CD4-positive, alpha-beta memory T cell (primary cell): ENCODE results near the gene TMEM95. TPM values are rescaled to one million over a fixed set of nuclear protein-coding genes. Genes with fewer than 3 reads are reported as not detected.

Source experiments
- CTCF ChIA-PET: fragments of 350-600 bp; sonication (Branson Sonifier 250); formaldehyde crosslinking; loops from one replicate; lab custom pipeline; 2021; ENCODE audit warnings: inconsistent platforms; ENCODE audit not compliant: partially characterized antibody; lab: Charles Lee
- POLR2A ChIA-PET: fragments of 350-600 bp; sonication (Branson Sonifier 250); formaldehyde crosslinking; loops from one replicate; lab custom pipeline; 2021; ENCODE audit not compliant: partially characterized antibody; lab: Charles Lee
- DNase-seq, 5 donors: peaks; one replicate each; pipeline versions ENCODE4 v3.0.0 to v3.0.0-alpha.2; 2020 to 2022; ENCODE audit warnings: mixed read lengths in 1 of 5
- H3K27ac ChIP-seq: one replicate; pipeline ENCODE4 v1.7.0; 2013; ENCODE audit warnings: low read depth, low read length
- H3K27me3 ChIP-seq: 2 replicates; pipeline ENCODE4 v1.7.0; 2013; ENCODE audit warnings: mild to moderate bottlenecking, low read length, moderate library complexity; ENCODE audit not compliant: insufficient read depth
- H3K36me3 ChIP-seq: 2 replicates; pipeline ENCODE4 v1.7.0; 2013; ENCODE audit warnings: mild to moderate bottlenecking, low read length, moderate library complexity; ENCODE audit not compliant: insufficient read depth
- H3K4me1 ChIP-seq: 2 replicates; pipeline ENCODE4 v1.7.0; 2013; ENCODE audit warnings: mild to moderate bottlenecking, low read length, moderate library complexity; ENCODE audit not compliant: insufficient read depth
- H3K4me3 ChIP-seq, 2 donors: one replicate each; pipeline ENCODE4 v1.7.0; 2013; ENCODE audit warnings: low read length in 2 of 2, mild to moderate bottlenecking in 1 of 2
- H3K9me3 ChIP-seq, 2 donors: one replicate each; pipeline ENCODE4 v1.7.0; 2013; ENCODE audit warnings: low read length in 2 of 2, control low read depth in 1 of 2; ENCODE audit not compliant: control insufficient read depth in 1 of 2
- H3K27ac Mint-ChIP-seq, 7 donors: one replicate each; pipeline ENCODE4 v1.8.0; 2020 to 2021; ENCODE audit warnings: mixed read lengths in 7 of 7, mild to moderate bottlenecking in 6 of 7, inconsistent platforms in 3 of 7, moderate library complexity in 3 of 7
- H3K27me3 Mint-ChIP-seq, 2 donors: one replicate each; pipeline ENCODE4 v1.8.0; 2020 to 2021; ENCODE audit warnings: mixed read lengths in 2 of 2
- H3K36me3 Mint-ChIP-seq, 2 donors: one replicate each; pipeline ENCODE4 v1.8.0; 2020 to 2021; ENCODE audit warnings: mixed read lengths in 2 of 2, inconsistent platforms in 1 of 2, mild to moderate bottlenecking in 1 of 2
- H3K4me1 Mint-ChIP-seq, 4 donors: one replicate each; pipeline ENCODE4 v1.8.0; 2020 to 2021; ENCODE audit warnings: mixed read lengths in 4 of 4, mild to moderate bottlenecking in 1 of 4
- H3K4me3 Mint-ChIP-seq, 8 donors: one replicate each; pipeline ENCODE4 v1.8.0; 2020 to 2021; ENCODE audit warnings: mixed read lengths in 8 of 8, mild to moderate bottlenecking in 7 of 8, moderate library complexity in 6 of 8, inconsistent platforms in 3 of 8
- H3K9me3 Mint-ChIP-seq, 8 donors: one replicate each; pipeline ENCODE4 v1.8.0; 2020 to 2021; ENCODE audit warnings: mixed read lengths in 8 of 8, mild to moderate bottlenecking in 5 of 8, inconsistent platforms in 3 of 8, moderate library complexity in 1 of 8
- intact Hi-C: fragments of 100-400 bp; cut with micrococcal nuclease; formaldehyde crosslinking; loops from one replicate; pipeline ENCODE4 v1.15.1; 2023
- polyA plus RNA-seq, 2 donors: library from polyadenylated mRNA; unstranded; fragments of 300-500 nt; fragmentation: Illumina TruSeq; gene quantifications; one replicate each; pipeline ENCODE4 v1.2.3, GENCODE V29; 2021
- total RNA-seq, 2 experiments: library from RNA; stranded (reverse); gene quantifications; one replicate each; pipeline ENCODE4 v1.2.3, GENCODE V29; 2021

TMEM95 gene
- total and polyA plus RNA-seq, 4 experiments from 2014 or later, result not detected

DNA sequence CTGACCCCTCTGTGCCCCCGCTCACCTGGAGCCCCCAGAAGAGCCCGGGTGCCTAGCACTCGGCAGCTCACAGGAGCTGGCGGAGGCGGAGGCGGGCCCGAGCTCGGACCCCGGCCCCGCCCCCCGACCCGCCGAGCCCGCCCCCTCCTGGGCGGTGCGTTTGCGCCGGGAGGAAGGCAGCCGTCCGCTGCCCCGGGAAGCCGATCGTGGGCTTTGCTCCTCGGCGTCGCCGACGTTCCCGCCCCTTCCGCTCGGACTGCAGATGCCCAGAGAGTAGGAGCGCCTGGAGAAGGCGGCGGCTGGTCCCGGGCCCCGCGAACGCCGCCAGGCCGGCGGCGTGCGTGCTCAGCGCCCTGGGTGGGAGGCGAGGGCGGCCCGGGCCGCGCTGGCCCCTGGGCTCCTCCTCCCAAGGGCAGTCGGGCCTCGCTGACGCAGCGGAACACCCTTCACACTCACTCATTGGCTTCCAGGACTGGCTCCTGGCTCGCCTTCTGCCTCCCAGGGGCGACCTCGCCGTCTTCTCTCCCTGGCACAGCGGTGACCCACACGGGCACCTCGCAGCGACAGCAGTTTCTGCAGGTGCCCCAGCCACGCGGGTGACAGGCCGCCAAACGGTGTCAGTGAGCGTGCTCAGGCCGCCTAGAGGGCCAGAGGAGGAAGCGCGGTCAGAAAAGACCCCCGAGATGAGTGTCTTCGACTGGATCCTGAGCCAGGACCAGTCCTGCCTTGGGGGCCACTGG, 39.7 kb downstream of the TMEM95 start, which contains the start of gene PLSCR3:
TSS of gene PLSCR3 (minus strand) at position 74 of the 740 bp plus-strand sequence. CDS start 415 bp downstream, outside the sequence.
- Mint-ChIP-seq H3K36me3 (peaks cover 28 to 32% of the 10 kb centered on the region in 2 donors), H3K27ac (peak within 1 kb of the TSS; percentile 92 to 98 (median 94)), H3K27me3 (no peaks in the 10 kb centered on the region), H3K4me3 (peak within 1 kb of the TSS; percentile 93 to 97 (median 96)), H3K9me3 (peaks cover 0 to 3% (median 0%) of the 10 kb centered on the region in 8 donors), H3K4me1 (peaks cover 13 to 44% (median 31%) of the 10 kb centered on the region in 4 donors)
- intact Hi-C loops, result loop anchor here (1.0 to 5.0 kb wide), 4 partner anchors 10 to 42 kb away; partner anchors contain the start of genes KCTD11, TMEM102 and TMEM256
- peak within 1 kb of the TSS; percentile 78 to 94 for H3K4me3 ChIP-seq
- no peaks in the 10 kb centered on the region for H3K27me3 ChIP-seq
- peaks cover 29% of the 10 kb centered on the region for H3K36me3 ChIP-seq
- CTCF ChIA-PET, result interaction anchor here (0.8 to 3.4 kb wide), 3 partner anchors 37 to 166 kb away, joined by 3 to 8 read pairs (median 4); no protein-coding TSS in a partner anchor
- peaks cover 44% of the 10 kb centered on the region for H3K4me1 ChIP-seq
- peak within 1 kb of the TSS; percentile 91 for H3K27ac ChIP-seq
- no peaks in the 10 kb centered on the region for H3K9me3 ChIP-seq
- peak; percentile 76 to 88 (median 83) for DNase-seq
- POLR2A ChIA-PET, result interaction anchor here (0.6 to 4.3 kb wide), 13 partner anchors 9 to 189 kb away, joined by 3 to 57 read pairs (median 6); partner anchors contain the start of genes ACADVL, ACAP1, DLG4 and MPDU1

DNA sequence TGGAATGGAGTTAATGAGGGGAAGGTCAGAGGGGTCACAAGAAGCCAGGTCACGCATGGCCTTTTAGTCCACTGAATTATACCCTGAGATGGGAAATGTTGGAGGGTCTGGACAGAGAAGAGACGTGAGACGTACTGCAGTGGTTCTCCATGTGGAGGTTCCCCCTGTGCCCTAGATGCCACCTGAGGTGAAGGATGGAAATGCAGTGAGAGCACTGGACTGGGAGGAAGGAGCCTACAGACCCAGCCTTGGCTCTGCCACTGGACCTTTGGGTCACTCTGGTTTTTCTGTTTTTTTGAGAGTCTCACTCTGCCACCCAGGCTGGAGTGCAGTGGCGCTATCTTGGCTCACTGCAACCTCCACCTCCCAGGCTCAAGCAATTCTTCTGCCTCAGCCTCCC, 41.2 kb downstream of the TMEM95 start:
- H3K4me3 Mint-ChIP-seq, result peak overlapping the region in 6 of 8 donors; percentile 1 to 74 (median 44)
- Histone ChIP-seq H3K27ac (no peak overlapping the region), H3K4me3 (no peak overlapping the region), H3K9me3 (no peaks in the 10 kb centered on the region), H3K36me3 (peaks cover 14% of the 10 kb centered on the region), H3K4me1 (peaks cover 29% of the 10 kb centered on the region), H3K27me3 (no peaks in the 10 kb centered on the region)
- peaks cover 14 to 20% of the 10 kb centered on the region in 2 donors for H3K36me3 Mint-ChIP-seq
- peaks cover 15 to 33% (median 23%) of the 10 kb centered on the region in 4 donors for H3K4me1 Mint-ChIP-seq
- ChIA-PET POLR2A (interaction anchor here (3.8 to 4.3 kb wide), 2 partner anchors 8 to 13 kb away, joined by 49 to 57 read pairs; partner anchors contain the start of gene TMEM256), CTCF (interaction anchor here (3.4 kb wide), 1 partner anchor 40 kb away, joined by 8 read pairs; no protein-coding TSS in a partner anchor)
- H3K9me3 Mint-ChIP-seq, result peaks cover 0 to 3% (median 0%) of the 10 kb centered on the region in 8 donors
- DNase-seq, result no peak
- H3K27me3 Mint-ChIP-seq, result no peaks in the 10 kb centered on the region
- intact Hi-C loops, result no loop called here
- peak overlapping the region in 4 of 7 donors; percentile 24 to 73 (median 48) for H3K27ac Mint-ChIP-seq

DNA sequence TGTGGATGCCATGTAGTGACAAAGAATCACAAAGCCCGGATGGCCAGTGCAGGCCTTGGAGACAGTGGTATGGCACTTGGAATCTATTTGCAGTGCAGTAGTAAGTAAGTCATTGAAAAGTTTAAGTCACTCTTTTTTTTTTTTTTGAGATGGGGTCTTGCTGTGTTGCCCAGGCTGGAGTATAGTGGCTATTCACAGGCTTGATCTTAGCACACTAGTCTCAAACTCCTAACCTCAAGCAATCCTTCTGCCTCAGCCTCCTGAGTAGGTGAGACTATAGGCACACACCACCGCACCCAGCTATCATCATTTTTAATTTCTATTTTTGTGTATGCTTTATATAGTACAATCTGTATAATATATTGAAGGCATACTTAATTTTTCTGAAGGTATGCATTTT, 43.7 kb downstream of the TMEM95 start:
- Mint-ChIP-seq H3K9me3 (peaks cover 0 to 3% (median 0%) of the 10 kb centered on the region in 8 donors), H3K27ac (peak overlapping the region in 1 of 7 donors; percentile 57), H3K4me3 (no peak overlapping the region), H3K27me3 (no peaks in the 10 kb centered on the region), H3K4me1 (peaks cover 13 to 22% (median 18%) of the 10 kb centered on the region in 4 donors), H3K36me3 (peaks cover 0 to 3% of the 10 kb centered on the region in 2 donors)
- no peaks in the 10 kb centered on the region for H3K27me3 ChIP-seq
- H3K36me3 ChIP-seq, result no peaks in the 10 kb centered on the region
- DNase-seq, result no peak
- no peak overlapping the region for H3K4me3 ChIP-seq
- no peaks in the 10 kb centered on the region for H3K9me3 ChIP-seq
- ChIA-PET POLR2A (interaction anchor here (0.5 to 2.5 kb wide), 4 partner anchors 11 to 985 kb away, joined by 3 to 12 read pairs (median 4); no protein-coding TSS in a partner anchor), CTCF (interaction anchor here (1.4 to 2.4 kb wide), 2 partner anchors 38 to 42 kb away, joined by 7 to 8 read pairs; no protein-coding TSS in a partner anchor)
- H3K27ac ChIP-seq, result no peak overlapping the region
- peaks cover 13% of the 10 kb centered on the region for H3K4me1 ChIP-seq
- intact Hi-C loops, result no loop called here

DNA sequence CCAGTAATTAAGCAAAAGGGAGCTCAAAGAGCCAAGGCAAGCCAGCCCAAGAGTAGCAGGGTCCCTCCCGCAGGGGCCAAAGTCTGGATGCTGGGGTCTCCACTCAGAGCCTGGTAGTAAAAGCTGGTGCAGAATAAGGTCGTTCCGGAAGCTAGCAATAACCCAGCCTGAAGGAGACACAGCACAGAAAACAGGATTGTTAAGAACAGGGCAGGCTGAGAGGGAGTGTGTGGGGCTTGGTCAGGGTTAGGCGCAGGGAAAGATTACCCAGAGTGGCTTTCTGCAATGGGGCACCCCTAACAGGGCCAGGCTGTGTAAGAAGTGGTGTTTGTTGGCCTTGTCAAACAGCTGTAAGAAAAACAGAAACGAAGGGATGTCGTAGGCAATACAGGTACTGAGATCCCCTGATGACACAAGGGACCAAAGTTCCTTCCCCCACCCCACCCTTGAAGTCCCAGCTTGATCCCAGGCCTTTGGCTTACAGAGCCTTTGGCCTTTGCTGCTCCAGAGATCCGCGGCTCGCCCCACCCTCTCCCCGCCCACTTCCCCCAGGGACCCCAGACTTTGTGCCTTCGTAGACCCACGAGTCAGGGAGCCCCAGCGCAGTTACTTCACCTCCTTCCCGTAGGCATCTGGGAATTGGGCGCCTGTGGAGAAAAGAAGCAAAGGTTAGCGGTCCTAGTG, 48.2 kb downstream of the TMEM95 start:
- H3K27me3 ChIP-seq, result no peaks in the 10 kb centered on the region
- intact Hi-C loops, result no loop called here

DNA sequence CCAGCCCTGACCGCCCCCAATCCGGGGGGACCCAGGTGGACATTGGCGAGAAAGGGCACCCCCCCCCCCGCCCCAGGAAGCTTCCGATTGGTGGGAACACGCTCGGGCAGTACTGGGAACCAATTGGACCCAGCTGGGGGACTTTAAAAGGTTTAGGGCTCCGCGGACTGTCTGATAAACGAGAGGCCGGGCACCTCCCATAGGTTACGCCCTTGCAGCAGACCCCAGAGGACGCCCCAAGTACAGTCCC, 48.7 kb downstream of the TMEM95 start:
- peaks cover 15 to 37% (median 16%) of the 10 kb centered on the region in 4 donors for H3K4me1 Mint-ChIP-seq
- H3K4me3 ChIP-seq, result peak overlapping the region; percentile 73 to 77
- H3K36me3 Mint-ChIP-seq, result peaks cover 0 to 7% of the 10 kb centered on the region in 2 donors
- H3K4me1 ChIP-seq, result peaks cover 17% of the 10 kb centered on the region
- peak overlapping the region; percentile 93 to 98 (median 97) for H3K4me3 Mint-ChIP-seq
- no peak for DNase-seq
- H3K27me3 Mint-ChIP-seq, result peaks cover 0 to 2% of the 10 kb centered on the region in 2 donors
- intact Hi-C loops, result no loop called here
- H3K27me3 ChIP-seq, result no peaks in the 10 kb centered on the region
- H3K27ac Mint-ChIP-seq, result peak overlapping the region; percentile 89 to 99 (median 98)
- peak overlapping the region; percentile 51 for H3K27ac ChIP-seq
- ChIA-PET CTCF (interaction anchor here (0.8 to 2.9 kb wide), 3 partner anchors 19 to 48 kb away, joined by 3 to 23 read pairs (median 4); partner anchors contain the start of gene TMEM102), POLR2A (interaction anchor here (0.6 to 3.7 kb wide), 19 partner anchors 9 to 735 kb away, joined by 3 to 69 read pairs (median 8); partner anchors contain the start of genes ACAP1, DVL2, MPDU1 and NEURL4)
- no peaks in the 10 kb centered on the region for H3K9me3 Mint-ChIP-seq
- H3K36me3 ChIP-seq, result no peaks in the 10 kb centered on the region
- H3K9me3 ChIP-seq, result no peaks in the 10 kb centered on the region

More for the DNA sequence above, 48.2 kb downstream of the TMEM95 start:
- H3K9me3 Mint-ChIP-seq, result no peaks in the 10 kb centered on the region
- peaks cover 17% of the 10 kb centered on the region for H3K4me1 ChIP-seq
- H3K4me3 Mint-ChIP-seq, result peak overlapping the region; percentile 93 to 98 (median 97)
- no peaks in the 10 kb centered on the region for H3K9me3 ChIP-seq
- peak overlapping the region; percentile 51 for H3K27ac ChIP-seq
- POLR2A ChIA-PET, result interaction anchor here (1.0 to 3.7 kb wide), 16 partner anchors 9 to 735 kb away, joined by 3 to 69 read pairs (median 9); partner anchors contain the start of genes ACAP1, MPDU1, NEURL4 and PLSCR3
- peak overlapping the region; percentile 17 to 99 (median 97) for H3K27ac Mint-ChIP-seq
- peak overlapping the region; percentile 73 to 77 for H3K4me3 ChIP-seq
- peaks cover 0 to 7% of the 10 kb centered on the region in 2 donors for H3K36me3 Mint-ChIP-seq
- no peaks in the 10 kb centered on the region for H3K36me3 ChIP-seq
- H3K4me1 Mint-ChIP-seq, result peaks cover 15 to 37% (median 16%) of the 10 kb centered on the region in 4 donors
- H3K27me3 Mint-ChIP-seq, result peaks cover 0 to 2% of the 10 kb centered on the region in 2 donors
- CTCF ChIA-PET, result interaction anchor here (1.0 to 2.9 kb wide), 3 partner anchors 9 to 33 kb away, joined by 3 to 23 read pairs (median 3); partner anchors contain the start of gene TMEM102
- no peak for DNase-seq

DNA sequence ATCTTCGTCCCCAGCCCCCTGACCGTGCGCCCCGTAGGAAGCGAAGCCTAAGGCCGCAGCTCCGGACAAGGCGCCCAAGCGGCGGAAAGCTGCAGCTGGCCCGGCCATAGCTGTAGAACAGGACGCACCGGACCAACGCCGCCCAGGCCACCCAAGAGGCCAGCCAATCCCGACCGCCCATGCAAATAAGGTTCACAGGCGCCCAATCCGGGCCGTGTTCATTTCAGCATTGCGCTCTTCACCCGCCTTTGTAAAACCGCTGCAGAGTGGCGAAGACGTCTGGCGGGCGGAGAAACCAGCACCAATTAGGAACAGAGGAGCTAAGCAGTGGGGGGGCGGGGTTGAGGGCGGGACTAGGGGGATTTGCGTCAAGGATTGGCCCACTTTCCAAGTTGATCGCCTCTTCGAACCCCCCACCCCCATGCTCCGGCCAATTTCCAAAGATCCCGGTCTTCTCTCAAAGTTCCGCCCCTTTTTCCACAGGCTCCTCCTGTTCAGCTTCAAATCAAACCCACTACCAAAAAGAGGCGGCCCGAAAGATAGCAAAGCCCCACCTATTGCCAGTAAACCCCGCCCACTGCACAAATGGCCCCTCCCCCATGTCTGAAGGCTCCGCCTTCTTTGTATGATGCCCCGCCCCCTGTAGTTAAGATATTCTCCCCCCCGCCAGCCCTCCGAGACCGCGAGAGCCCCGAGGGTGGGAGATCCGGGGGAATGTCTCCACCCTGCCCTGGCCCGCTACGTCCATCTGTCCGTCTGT, 49.2 kb downstream of the TMEM95 start, which contains the start of gene TMEM256:
TSS of gene TMEM256 (minus strand) at position 121 of the 760 bp plus-strand sequence. CDS start at position 108, 13 bp downstream.
- H3K27ac ChIP-seq, result peak within 1 kb of the TSS; percentile 51
- no peaks in the 10 kb centered on the region for H3K9me3 Mint-ChIP-seq
- H3K36me3 ChIP-seq, result no peaks in the 10 kb centered on the region
- peaks cover 16 to 40% (median 18%) of the 10 kb centered on the region in 4 donors for H3K4me1 Mint-ChIP-seq
- DNase-seq, result peak; percentile 91 to 98 (median 94)
- H3K27ac Mint-ChIP-seq, result peak within 1 kb of the TSS; percentile 89 to 99 (median 98)
- H3K4me3 Mint-ChIP-seq, result peak within 1 kb of the TSS; percentile 93 to 98 (median 97)
- ChIA-PET POLR2A (interaction anchor here (0.6 to 3.7 kb wide), 20 partner anchors 10 to 734 kb away, joined by 3 to 69 read pairs (median 6); partner anchors contain the start of genes ACAP1, DVL2, MPDU1 and NEURL4), CTCF (interaction anchor here (0.8 to 2.9 kb wide), 3 partner anchors 19 to 48 kb away, joined by 3 to 23 read pairs (median 4); partner anchors contain the start of gene TMEM102)
- H3K9me3 ChIP-seq, result no peaks in the 10 kb centered on the region
- intact Hi-C loops, result loop anchor here (1.0 kb wide), 10 partner anchors 10 to 282 kb away; partner anchors contain the start of genes ACAP1, EIF5A, ELP5 and NEURL4
- H3K36me3 Mint-ChIP-seq, result peaks cover 0 to 7% of the 10 kb centered on the region in 2 donors
- peak within 1 kb of the TSS; percentile 73 to 77 for H3K4me3 ChIP-seq
- no peaks in the 10 kb centered on the region for H3K27me3 ChIP-seq
- peaks cover 17% of the 10 kb centered on the region for H3K4me1 ChIP-seq
- peaks cover 2% of the 10 kb centered on the region in 2 donors for H3K27me3 Mint-ChIP-seq
